NCI-H146 treated with DMSO at 0.1 percent for 48 hours (cell line): ENCODE data around the gene SLC25A23.
"Not testable (repeated sequence)": the region's sequence is repeated elsewhere in the genome, so short reads cannot be mapped to it uniquely, and the experiment has no call there.

Experiments used
- DNase-seq: peaks from one replicate; lab custom pipeline; 2025; ENCODE audit not compliant: unreplicated experiment; lab: John Stamatoyannopoulos, UW

Gene SLC25A23

GRCh38 chr19:6457958-6458694 is 1.5 kb downstream of the SLC25A23 start:
- no peak for DNase-seq

GRCh38 chr19:6455924-6456323 is 3.7 kb downstream of the SLC25A23 start:
- no peak for DNase-seq

DNA sequence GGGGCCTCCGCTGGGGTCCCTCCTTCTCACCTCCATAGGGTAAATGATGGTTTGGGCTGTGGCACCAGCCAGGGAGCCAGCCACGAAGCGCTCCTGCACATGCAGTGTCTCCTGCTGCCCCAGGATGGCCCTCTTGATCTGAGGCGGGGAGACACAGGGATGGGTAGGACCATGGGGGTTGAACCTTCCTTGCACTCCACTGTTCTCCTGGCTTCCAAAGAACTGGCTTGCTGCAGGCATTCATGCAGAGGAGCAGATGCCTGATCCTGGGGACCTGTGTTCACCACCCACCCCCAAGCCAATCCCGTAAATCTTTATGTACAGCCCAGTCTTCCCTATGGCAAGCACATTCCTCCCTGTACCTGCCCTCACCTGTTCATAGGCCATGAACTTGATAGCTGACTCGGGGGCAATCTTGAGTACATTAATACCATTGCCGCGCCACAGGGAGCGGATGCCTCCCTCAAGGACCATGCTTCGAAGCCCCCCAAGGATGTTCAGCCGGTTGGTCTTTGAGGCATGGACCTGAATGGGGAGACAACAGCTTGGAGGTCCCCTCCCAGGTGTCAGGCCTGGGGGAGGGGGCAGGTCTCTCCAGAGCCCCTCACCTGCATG is 5.5 kb downstream of the SLC25A23 start:
- no peak for DNase-seq

DNA sequence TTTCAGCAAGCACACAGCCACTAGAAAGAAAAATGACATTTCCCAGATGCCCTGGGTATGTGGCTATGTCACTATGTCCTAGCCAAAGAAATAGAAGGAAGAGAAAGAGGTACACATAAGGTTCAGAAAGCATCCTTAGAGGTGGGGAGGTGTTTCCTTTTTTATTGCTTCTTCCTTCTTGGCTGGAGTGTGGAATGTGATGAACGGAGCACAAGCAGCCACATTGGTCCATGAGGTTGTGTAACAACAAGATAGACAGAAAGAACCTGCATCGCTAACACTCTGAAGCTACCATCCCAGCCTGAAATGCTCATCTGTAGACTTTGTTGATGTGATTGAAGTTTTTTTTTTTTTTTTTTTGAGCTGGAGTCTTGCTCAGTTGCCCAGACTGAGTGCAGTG is 6.7 kb downstream of the SLC25A23 start:
- DNase-seq = no peak

DNA sequence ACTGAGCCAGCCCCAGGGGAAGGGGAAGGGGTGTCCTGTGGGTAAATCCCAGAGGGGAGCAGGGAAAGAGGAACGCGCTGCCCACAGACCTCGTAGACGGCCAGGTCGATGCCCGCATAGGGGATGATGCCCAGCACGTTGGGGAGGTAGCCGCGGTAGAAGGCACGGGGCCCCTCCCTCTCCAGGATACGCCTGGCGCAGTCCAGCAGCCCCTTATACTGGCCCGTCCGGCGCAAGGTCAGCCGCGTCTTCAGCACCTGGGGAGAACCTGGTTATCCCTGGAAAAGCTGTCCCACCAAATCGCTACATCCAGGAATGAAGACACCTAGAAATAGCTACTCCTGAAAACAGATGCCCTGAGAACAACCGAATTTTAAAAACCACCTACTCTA is 7.4 kb downstream of the SLC25A23 start:
- no peak for DNase-seq

GRCh38 chr19:6451583-6452222 is 7.9 kb downstream of the SLC25A23 start:
- DNase-seq = no peak

DNA sequence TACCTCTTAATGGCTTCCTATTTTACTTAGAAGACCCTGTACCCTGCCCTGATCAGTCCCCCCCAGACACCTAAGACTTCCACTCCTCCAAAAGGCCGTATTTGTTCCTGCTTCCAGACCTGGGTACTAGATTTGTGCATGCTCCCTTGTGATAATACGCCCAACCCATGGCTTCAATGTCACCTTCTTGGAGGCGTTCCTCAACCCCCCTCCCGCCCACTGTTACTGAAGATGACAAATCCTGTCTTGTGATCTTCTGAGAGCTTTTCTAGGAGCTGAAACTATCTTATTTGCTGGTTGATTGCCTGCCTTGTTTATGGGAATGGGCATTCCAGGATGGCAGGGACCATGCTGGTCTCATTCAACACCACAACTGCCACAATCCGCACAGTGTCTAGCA is 9.4 kb downstream of the SLC25A23 start:
- DNase-seq = no peak

DNA sequence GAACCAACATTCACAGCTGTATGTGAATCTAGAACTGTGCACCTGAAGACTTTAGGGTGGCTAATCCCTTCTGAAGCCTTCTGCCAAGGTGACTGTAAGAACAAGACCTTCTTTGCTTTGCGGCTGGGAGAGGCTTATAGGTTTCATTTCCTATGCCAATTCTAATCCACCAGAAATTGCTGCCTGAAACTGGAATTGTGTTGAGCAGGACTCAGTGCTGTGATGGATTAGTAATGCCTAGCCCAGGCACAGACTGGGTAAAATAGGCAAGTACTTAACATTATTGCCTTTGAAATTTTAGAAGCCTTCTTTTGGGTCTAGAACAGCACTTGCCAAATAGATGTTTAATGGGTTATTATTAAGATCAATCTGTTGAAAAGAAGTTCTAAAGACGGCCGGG is 11.5 kb downstream of the SLC25A23 start:
- DNase-seq = no peak

DNA sequence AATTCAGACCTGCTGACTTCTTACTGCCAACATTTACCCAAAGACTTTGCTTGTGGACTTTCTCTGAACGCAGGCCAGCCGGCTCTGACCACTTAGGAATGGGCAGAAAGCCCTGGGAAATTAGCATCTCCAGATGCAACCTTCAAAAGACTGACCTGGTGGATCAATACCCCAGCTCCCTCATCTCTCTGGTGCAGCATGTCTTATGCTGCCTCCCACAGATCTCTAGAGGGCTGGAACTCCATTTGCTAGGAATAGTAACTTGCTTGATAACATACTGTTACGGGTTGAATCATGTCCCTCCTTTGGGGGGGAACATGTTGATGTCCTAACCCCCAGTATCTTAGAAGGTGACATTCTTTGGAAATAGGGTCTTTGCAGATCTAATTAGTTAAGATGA is 13.1 kb downstream of the SLC25A23 start:
- no peak for DNase-seq

DNA sequence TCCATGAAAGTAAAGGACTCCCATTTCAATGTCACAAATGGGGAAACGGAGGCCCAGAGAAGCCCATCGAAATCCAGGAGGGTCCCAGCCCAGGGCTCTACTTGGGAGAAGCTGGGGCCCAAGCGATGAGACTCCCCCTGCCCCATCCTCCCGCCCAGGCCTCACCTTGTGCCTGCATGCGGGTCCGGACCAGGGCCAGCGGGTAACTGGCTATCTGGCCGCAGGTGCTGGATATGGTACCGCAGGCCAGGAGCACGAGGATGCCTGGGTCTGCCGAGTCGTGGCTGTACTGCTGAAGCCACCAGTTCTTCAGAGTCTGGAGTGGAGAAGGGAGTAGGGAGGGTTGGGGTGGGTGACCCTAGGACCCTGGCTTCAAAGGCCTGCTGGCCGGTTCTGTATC is 15.6 kb downstream of the SLC25A23 start:
- DNase-seq = no peak

- no peak for DNase-seq
Observed at GRCh38 chr19:6442087-6442688, 17.4 kb downstream of the SLC25A23 start.

DNA sequence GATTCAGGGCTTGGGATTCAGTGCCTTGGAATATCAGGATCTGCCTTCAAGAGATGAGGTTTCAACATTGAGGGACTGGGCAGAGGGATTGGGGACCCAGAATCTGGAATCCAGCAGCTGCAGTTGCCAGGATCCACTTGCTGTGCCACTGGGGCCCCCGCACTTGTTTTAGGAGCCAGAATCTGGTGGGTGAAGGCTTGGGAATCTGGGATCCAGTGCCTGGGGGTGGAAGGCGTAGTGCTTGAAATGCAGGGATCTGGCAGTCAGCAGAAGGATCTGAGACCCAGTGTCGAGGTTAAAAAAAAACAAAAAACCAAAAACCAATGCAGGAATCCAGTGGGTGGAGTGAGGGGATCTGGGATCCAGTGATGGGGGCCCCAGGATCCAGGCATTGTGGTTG is 18.7 kb downstream of the SLC25A23 start:
- DNase-seq = no peak

GRCh38 chr19:6439743-6440142 is 19.8 kb downstream of the SLC25A23 start:
- DNase-seq = no peak

DNA sequence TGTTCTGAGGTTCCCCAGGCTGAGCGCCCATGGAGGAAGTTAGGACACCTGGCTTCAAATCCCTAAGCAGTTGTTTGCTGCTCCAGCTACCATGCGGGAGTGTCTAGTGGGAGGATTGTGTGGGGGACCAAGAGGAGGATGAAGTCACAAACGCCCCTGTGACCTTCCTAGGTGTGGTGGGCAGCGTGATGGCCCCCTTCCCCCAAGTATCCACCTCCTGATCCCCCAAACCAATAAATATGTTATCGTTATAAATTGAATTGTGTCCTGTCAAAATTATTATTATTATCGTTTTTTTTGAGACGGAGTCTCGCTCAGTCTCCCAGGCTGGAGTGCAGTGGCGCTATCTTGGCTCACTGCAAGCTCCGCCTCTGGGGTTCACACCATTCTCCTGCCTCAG is 25.9 kb downstream of the SLC25A23 start, which contains the start of gene SLC25A41:
Gene SLC25A41 (minus strand): TSS at position 101 of the 400 bp plus-strand sequence. CDS start 70 bp downstream, at position 31.
- no peak for DNase-seq

GRCh38 chr19:6433165-6433564 is 26.4 kb downstream of the SLC25A23 start:
- DNase-seq = no peak

DNA sequence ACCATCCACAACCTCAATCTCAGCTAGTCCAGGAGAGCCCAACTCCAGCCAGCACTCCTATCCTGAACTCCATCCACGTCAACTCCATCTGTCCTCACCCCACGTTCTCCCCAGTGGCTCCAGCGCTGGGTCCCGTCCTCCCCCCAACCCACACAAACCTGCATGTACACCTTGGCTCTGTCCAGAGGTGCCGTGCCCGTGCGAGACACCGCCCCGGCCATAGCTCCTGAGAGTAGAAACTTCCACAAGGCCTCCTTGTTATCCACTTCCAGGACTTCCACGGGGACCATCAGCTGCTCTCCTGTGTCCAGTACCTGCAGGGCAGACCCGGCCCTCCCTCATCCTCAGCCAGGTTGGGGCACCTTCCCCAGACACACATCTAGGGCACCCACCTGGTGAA is 27.7 kb downstream of the SLC25A23 start:
- no peak for DNase-seq

GRCh38 chr19:6429419-6430221 is 30.0 kb downstream of the SLC25A23 start:
- no peak for DNase-seq

DNA sequence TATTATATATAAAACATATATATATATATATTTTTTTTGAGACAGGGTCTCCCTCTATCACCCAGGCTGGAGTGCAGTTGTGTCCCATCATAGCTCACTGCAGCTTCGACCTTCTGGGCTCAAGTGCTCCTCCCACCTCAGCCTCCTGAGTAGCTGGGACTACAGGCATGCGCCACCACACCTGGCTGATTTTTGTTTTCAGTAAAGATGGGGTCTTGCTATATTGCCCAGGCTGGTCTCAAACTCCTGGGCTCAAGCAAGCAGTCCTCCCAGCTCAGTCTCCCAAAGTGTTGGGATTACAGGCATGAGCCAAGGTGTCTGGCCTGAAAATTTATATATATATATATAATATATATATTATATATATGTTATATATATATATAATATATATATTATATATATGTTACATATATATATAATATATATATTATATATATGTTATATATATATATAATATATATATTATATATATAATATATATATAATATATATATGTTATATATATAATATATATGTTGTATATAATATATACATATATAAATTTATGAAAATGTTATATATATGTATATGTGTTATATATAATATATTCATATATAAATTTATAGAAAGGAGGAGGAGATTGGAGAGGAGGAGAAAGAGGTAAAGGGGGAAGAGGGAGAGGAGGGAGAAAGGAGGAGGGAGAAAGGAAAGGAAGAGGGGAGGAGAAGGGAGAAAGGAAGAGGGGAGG is 30.7 kb downstream of the SLC25A23 start:
- not testable (repeated sequence) for DNase-seq

DNA sequence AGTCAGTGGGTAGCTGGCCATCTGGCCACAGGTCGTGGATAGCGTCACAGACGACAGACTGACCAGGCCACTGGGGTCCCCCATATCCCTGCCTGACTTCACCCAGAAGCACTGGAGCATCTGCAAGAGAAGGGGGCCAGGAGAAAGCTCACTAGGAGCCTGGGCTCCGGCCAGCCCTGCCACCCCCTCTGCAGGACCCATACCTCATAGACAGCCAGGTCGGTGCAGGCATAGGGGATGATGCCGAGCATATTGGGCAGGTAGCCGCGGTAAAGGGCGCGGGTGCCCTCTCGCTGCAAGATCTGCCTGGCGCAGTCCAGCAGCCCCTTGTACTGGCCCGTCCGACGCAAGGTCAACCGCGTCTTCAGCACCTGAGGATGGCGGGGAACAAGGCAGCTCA is 32.5 kb downstream of the SLC25A23 start:
- DNase-seq = no peak
